HEK293T (cell line): ENCODE measurements around the gene CKM.
"Not testable (repeated sequence)": the region's sequence is repeated elsewhere in the genome, so short reads cannot be mapped to it uniquely, and the experiment has no call there.

Experiments
- BHLHE40 ChIP-seq: fragments of 450-650 bp; IDR thresholded peaks from 2 replicates; pipeline ENCODE4 v1.6.1; 2016; ENCODE audit warnings: mild to moderate bottlenecking, moderate library complexity, borderline replicate concordance
- ELF4 ChIP-seq: fragments of 450-650 bp; IDR thresholded peaks from 2 replicates; pipeline ENCODE4 v1.6.1; 2017; ENCODE audit warnings: antibody characterized with exemption
- FOXM1 ChIP-seq: fragments of 450-650 bp; IDR thresholded peaks from 2 replicates; pipeline ENCODE4 v1.6.1; 2017; ENCODE audit warnings: mild to moderate bottlenecking, borderline replicate concordance
- L3MBTL2 ChIP-seq: fragments of 450-650 bp; conservative IDR thresholded peaks from 2 replicates; pipeline ENCODE4 v1.6.1; 2016; ENCODE audit warnings: mild to moderate bottlenecking
- LEF1 ChIP-seq: fragments of 450-650 bp; IDR thresholded peaks from 2 replicates; pipeline ENCODE4 v1.6.1; 2017; ENCODE audit warnings: mild to moderate bottlenecking, borderline replicate concordance
- SP1 ChIP-seq: fragments of 450-650 bp; IDR thresholded peaks from 2 replicates; pipeline ENCODE4 v1.6.1; 2017
- SUZ12 ChIP-seq: fragments of 450-650 bp; IDR thresholded peaks from 2 replicates; pipeline ENCODE4 v1.6.1; 2016; ENCODE audit warnings: mild to moderate bottlenecking
- TARDBP ChIP-seq: fragments of 450-650 bp; IDR thresholded peaks from 2 replicates; pipeline ENCODE4 v1.6.1; 2016
- ZNF384 ChIP-seq: fragments of 450-650 bp; IDR thresholded peaks from 2 replicates; pipeline ENCODE4 v1.6.1; 2016

DNA sequence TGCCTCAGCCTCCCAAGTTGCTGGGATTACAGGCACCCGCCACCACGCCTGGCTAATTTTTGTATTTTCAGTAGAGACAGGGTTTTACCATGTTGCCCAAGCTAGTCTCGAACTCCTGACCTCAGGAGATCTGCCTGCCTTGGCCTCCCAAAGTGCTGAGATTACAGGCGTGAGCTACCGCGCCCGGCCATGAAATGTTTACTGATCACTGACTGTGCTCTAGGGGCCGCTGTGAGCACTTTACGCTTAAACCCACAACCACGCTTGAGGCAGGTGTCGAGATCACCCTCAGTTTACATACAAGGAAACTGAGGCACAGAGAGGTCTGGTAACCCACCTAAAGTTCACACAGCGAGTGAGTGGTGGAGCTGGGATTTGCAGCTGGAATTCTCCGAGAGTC lies 52.7 kb downstream of the CKM start:
- TF ChIP-seq BHLHE40, TARDBP, SP1, L3MBTL2, FOXM1, LEF1, SUZ12, ZNF384, ELF4: not testable (repeated sequence)
